K562 (cell line): Measurements from ENCODE around the gene PRDM10. TPM values are rescaled to one million over a fixed set of nuclear protein-coding genes. Genes with fewer than 3 reads are reported as not detected.

ENCODE experiments used
- ATAC-seq: fragments of 200-7000 bp; cut with Tn5 transposase; 3 replicates; pipeline ENCODE4 v1.9.1; 2020; ENCODE audit warnings: moderate library complexity
- BruUV-seq: library from RNA; stranded (reverse); fragments of 400-500 nt; replicated peaks from 2 replicates; lab custom pipeline; 2021; lab: Mats Ljungman, UMichigan
- CTCF ChIA-PET: fragments of 300-600 bp; formaldehyde crosslinking; extraction: SDS; loops from one replicate; lab custom pipeline; 2021; ENCODE audit warnings: low intra/inter-chr PET ratio; lab: Yijun Ruan, JAX
- POLR2A ChIA-PET: fragments of 300-600, 350-650 bp; sonication (Branson Sonifier 250); formaldehyde crosslinking; extraction: SDS; loops from one replicate; lab custom pipeline; 2021; ENCODE audit warnings: antibody characterized with exemption, inconsistent platforms; lab: Yijun Ruan, JAX
- DNase-seq, 4 experiments: peaks; one replicate each; pipeline versions ENCODE4 v3.0.0 to v3.0.0-alpha.2; 2011 to 2018; ENCODE audit warnings: low spot score in 3 of 4, mixed read lengths in 3 of 4; ENCODE audit errors: extremely low read depth in 1 of 4
- FAIRE-seq: peaks from 2 replicates; lab custom pipeline; 2011; peaks lifted over from hg19 to GRCh38; lab: Jason Lieb, UNC
- H2AFZ ChIP-seq: 2 replicates; pipeline ENCODE4 v1.6.0; 2011; ENCODE audit warnings: low read depth, low read length, control low read depth, inconsistent platforms
- H3K27ac ChIP-seq: fragments of 200-600 bp; 3 replicates; pipeline ENCODE4 v1.8.0; 2011; ENCODE audit warnings: low read depth, mild to moderate bottlenecking, control low read depth, inconsistent platforms, low read length, moderate library complexity, mixed read lengths; ENCODE audit errors: extremely low read depth
- H3K27me3 ChIP-seq, 2 experiments: fragments of 300-600 bp in 1 of 2; 2 replicates in 1 of 2; 3 replicates in 1 of 2; pipeline versions ENCODE4 v1.6.0 to v1.8.0; 2011; ENCODE audit warnings: inconsistent platforms in 2 of 2, low read length in 2 of 2, mild to moderate bottlenecking in 1 of 2, mixed read lengths in 1 of 2, moderate library complexity in 1 of 2; ENCODE audit not compliant: control insufficient read depth in 2 of 2, insufficient read depth in 2 of 2
- H3K36me3 ChIP-seq: fragments of 300-600 bp; 3 replicates; pipeline ENCODE4 v1.8.0; 2011; ENCODE audit warnings: mild to moderate bottlenecking, low read length, inconsistent platforms; ENCODE audit not compliant: control insufficient read depth, insufficient read depth
- H3K4me1 ChIP-seq, 2 experiments: fragments of 200-600 bp in 1 of 2; replicated peaks in 1 of 2; 2 replicates in 1 of 2; 3 replicates in 1 of 2; pipeline versions ENCODE4 v1.5.1 to v1.8.0; 2011; ENCODE audit warnings: inconsistent platforms in 2 of 2, low read length in 2 of 2, mild to moderate bottlenecking in 1 of 2, mixed read lengths in 1 of 2, moderate library complexity in 1 of 2; ENCODE audit not compliant: control insufficient read depth in 2 of 2, insufficient read depth in 2 of 2
- H3K4me2 ChIP-seq: 2 replicates; pipeline ENCODE4 v1.6.1; 2011; ENCODE audit warnings: low read length, control low read depth, inconsistent platforms, mixed read lengths; ENCODE audit not compliant: insufficient read depth
- H3K4me3 ChIP-seq: fragments of 200-600 bp; sonication (generic), shearing (Covaris generic); 2 replicates; pipeline ENCODE4 v1.5.1; 2016; ENCODE audit warnings: control low read depth, inconsistent platforms
- H3K79me2 ChIP-seq: fragments of 200-600 bp; 3 replicates; pipeline ENCODE4 v1.8.0; 2011; ENCODE audit warnings: low read length, inconsistent platforms; ENCODE audit not compliant: control insufficient read depth, insufficient read depth
- H3K9ac ChIP-seq, 2 experiments: 2 replicates each; pipeline versions ENCODE4 v1.6.0 to v1.6.1; 2011; ENCODE audit warnings: low read depth in 2 of 2, low read length in 2 of 2, control low read depth in 1 of 2, inconsistent platforms in 1 of 2, mild to moderate bottlenecking in 1 of 2, mixed read lengths in 1 of 2; ENCODE audit not compliant: insufficient read depth in 1 of 2
- H3K9me1 ChIP-seq: one replicate; pipeline ENCODE4 v1.6.0; 2011; ENCODE audit warnings: inconsistent platforms, mild to moderate bottlenecking, low read length, moderate library complexity; ENCODE audit not compliant: control insufficient read depth, insufficient read depth
- H3K9me3 ChIP-seq: replicated peaks from 2 replicates; pipeline ENCODE4 v1.5.1; 2011; ENCODE audit warnings: low read depth, low read length, inconsistent platforms; ENCODE audit not compliant: control insufficient read depth, insufficient read depth
- H4K20me1 ChIP-seq: replicated peaks from 2 replicates; pipeline ENCODE4 v1.6.1; 2011; ENCODE audit warnings: low read length, inconsistent platforms, mixed read lengths; ENCODE audit not compliant: control insufficient read depth, insufficient read depth
- BHLHE40 ChIP-seq: IDR thresholded peaks from 2 replicates; pipeline ENCODE4 v1.6.1; 2011; ENCODE audit warnings: low read length, improper control_type of control experiment
- ELF2 ChIP-seq: fragments of 250-450 bp; sonication (Bioruptor Pico); IDR thresholded peaks from 2 replicates; pipeline ENCODE4 v1.5.0; 2021; ENCODE audit warnings: mild to moderate bottlenecking
- IFI16 ChIP-seq: fragments of 250-450 bp; sonication (Bioruptor Pico); IDR thresholded peaks from 2 replicates; pipeline ENCODE4 v2.1.2; 2022; ENCODE audit warnings: mild to moderate bottlenecking, inconsistent platforms
- LARP7 ChIP-seq: fragments of 450-650 bp; IDR thresholded peaks from 2 replicates; pipeline ENCODE4 v1.6.1; 2016
- LCOR ChIP-seq: sonication (generic); formaldehyde crosslinking; IDR thresholded peaks from 2 replicates; pipeline ENCODE4 v1.8.0; 2022; ENCODE audit warnings: mild to moderate bottlenecking, missing genetic modification reagents
- PPARD ChIP-seq: fragments of 250-450 bp; sonication (Bioruptor Pico); IDR thresholded peaks from 2 replicates; pipeline ENCODE4 v1.8.0; 2022; ENCODE audit warnings: inconsistent platforms, mild to moderate bottlenecking, moderate library complexity
- RBM17 ChIP-seq: fragments of 200-400 bp; formaldehyde crosslinking; IDR thresholded peaks from 2 replicates; pipeline ENCODE4 v1.6.1; 2017; ENCODE audit warnings: low read depth, mild to moderate bottlenecking, low read length, borderline replicate concordance
- SMC3 ChIP-seq: conservative IDR thresholded peaks from 2 replicates; pipeline ENCODE4 v1.6.1; 2011; ENCODE audit warnings: low read depth, low read length, improper control_type of control experiment; ENCODE audit not compliant: insufficient read depth
- SNIP1 ChIP-seq: fragments of 450-650 bp; IDR thresholded peaks from 2 replicates; pipeline ENCODE4 v1.7.1; 2017; ENCODE audit warnings: low read depth, mild to moderate bottlenecking
- THRAP3 ChIP-seq: fragments of 450-650 bp; IDR thresholded peaks from 2 replicates; pipeline ENCODE4 v1.6.1; 2016; ENCODE audit warnings: mild to moderate bottlenecking, inconsistent platforms, borderline replicate concordance
- TRIM28 ChIP-seq: fragments of 450-650 bp; IDR thresholded peaks from 2 replicates; pipeline ENCODE4 v1.6.1; 2017
- ZFP1 ChIP-seq: fragments of 450-650 bp; formaldehyde crosslinking; IDR thresholded peaks from 2 replicates; pipeline ENCODE4 v1.4.0; 2020; ENCODE audit warnings: mild to moderate bottlenecking, mixed read lengths
- ZKSCAN3 ChIP-seq: fragments of 250-450 bp; sonication (Bioruptor Pico); IDR thresholded peaks from 2 replicates; pipeline ENCODE4 v1.4.0; 2020
- ZNF668 ChIP-seq: fragments of 250-450 bp; sonication (Bioruptor Pico); IDR thresholded peaks from 2 replicates; pipeline ENCODE4 v1.8.0; 2022; ENCODE audit warnings: mild to moderate bottlenecking, inconsistent platforms
- ZNF764 ChIP-seq: fragments of 250-450 bp; sonication (Bioruptor Pico); IDR thresholded peaks from 2 replicates; pipeline ENCODE4 v1.4.0; 2020; ENCODE audit warnings: low read depth, mild to moderate bottlenecking, moderate library complexity
- ZNF780A ChIP-seq: fragments of 250-450 bp; sonication (Bioruptor Pico); IDR thresholded peaks from 2 replicates; pipeline ENCODE4 v1.5.0; 2021; ENCODE audit warnings: mild to moderate bottlenecking
- WGBS: fragments of 100-300 bp; shearing (Covaris generic); methylation state at CpG from one replicate; pipeline ENCODE4 v1.1.6; 2016; ENCODE audit warnings: low coverage, mixed read lengths; ENCODE audit not compliant: insufficient coverage; ENCODE audit errors: missing lambda C conversion rate; 5-methylcytosine and 5-hydroxymethylcytosine counted together
- in situ Hi-C: fragments of 300-500 bp; cut with MboI; formaldehyde crosslinking; loops from 4 replicates; pipeline ENCODE4 v1.15.0; 2018; ENCODE audit warnings: inconsistent platforms, mixed read lengths
- intact Hi-C: fragments of 100-400 bp; cut with micrococcal nuclease; formaldehyde crosslinking; loops from 2 replicates; pipeline ENCODE4 v1.14.2; 2022
- polyA plus RNA-seq, 8 experiments: library from polyadenylated mRNA; depleted of rRNA in 4 of 8; stranded (reverse) in 5 of 8; unstranded in 3 of 8; fragments of >200 nt; fragmentation: Nextera tagmentation in 2 of 8; fragmentation: Illumina TruSeq in 1 of 8; extraction: Ambion mirVana in 2 of 8; extraction: Trizol in 1 of 8; gene quantifications; 2 replicates each; pipeline versions ENCODE4 v1.2.1 to v1.2.3, GENCODE V29; 2011 to 2014; ENCODE audit warnings: inconsistent platforms in 1 of 8, missing spikeins in 1 of 8
- total RNA-seq, 7 experiments: library from RNA; depleted of rRNA in 6 of 7; stranded (reverse); fragments of >200 nt in 6 of 7; fragmentation: Illumina TruSeq in 2 of 7; extraction: Trizol in 2 of 7; gene quantifications; 2 replicates each; pipeline versions ENCODE4 v1.2.1 to v1.2.3, GENCODE V29; 2011 to 2021; ENCODE audit warnings: low replicate concordance in 1 of 7
- TF ChIP-seq, protein P1 (sequence below), 3 experiments: IDR thresholded peaks in 2 of 3; conservative IDR thresholded peaks in 1 of 3; 2 replicates each; pipeline ENCODE4 v1.5.1; 2011 to 2012; ENCODE audit warnings: low read length in 3 of 3, mild to moderate bottlenecking in 3 of 3, control low read depth in 2 of 3, improper control_type of control experiment in 1 of 3, inconsistent platforms in 1 of 3, low read depth in 1 of 3, mixed read lengths in 1 of 3, moderate library complexity in 1 of 3; ENCODE audit not compliant: insufficient read depth in 2 of 3
- TF ChIP-seq, protein P2 (sequence below): fragments of 250-450 bp; sonication (Bioruptor Pico); IDR thresholded peaks from 2 replicates; pipeline ENCODE4 v1.8.0; 2021; ENCODE audit warnings: mild to moderate bottlenecking, moderate library complexity

Gene PRDM10
- total and polyA plus RNA-seq, 9 of the 15 experiments (the other 6 are each of a cell fraction or from before 2014, with no cell fraction given) = 0.89 to 9.3 (median 4.5) TPM

DNA sequence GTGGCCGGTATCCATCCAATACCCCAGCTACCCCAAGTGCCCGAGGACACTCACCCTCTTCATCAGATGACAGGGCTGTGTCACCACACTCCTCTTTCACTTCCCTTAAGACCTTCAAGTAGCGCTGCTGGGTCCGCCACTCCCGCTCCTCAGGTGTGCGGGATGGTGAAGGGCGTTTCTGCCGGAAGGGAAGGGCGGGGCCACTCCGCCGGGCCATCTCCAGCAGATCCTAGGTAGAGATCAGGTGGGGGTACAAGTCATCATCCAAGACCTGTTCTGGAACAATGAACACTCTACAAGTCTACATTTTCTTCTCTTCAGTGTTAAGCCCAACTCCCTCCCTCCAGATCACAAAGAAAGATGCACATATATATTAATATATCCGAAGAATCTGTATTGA, 117.3 kb downstream of the PRDM10 start (continued):
- TF ChIP-seq SNIP1 (no peak), THRAP3 (no peak), ZNF764 (CRISPR knock-in tag) (no peak), LARP7 (no peak)

DNA sequence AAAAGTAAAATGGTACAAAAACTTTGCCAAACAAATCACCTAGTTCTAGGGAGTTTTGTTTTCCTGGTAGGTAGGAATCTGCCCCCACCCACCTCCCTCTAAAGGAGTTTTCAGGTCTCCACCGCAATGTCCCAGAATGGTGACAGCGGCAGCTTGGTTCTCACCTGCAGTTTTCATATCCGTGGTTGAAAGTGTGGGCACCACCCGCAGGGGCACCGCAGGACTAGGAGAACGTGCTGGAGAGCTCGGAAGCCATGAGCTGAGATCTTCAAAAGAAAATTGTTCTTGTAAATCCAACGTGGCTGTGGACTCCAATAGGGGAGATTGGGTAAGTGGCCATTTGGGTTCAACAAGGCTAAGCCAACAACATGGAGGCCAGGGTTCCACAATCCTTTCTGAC, 118.1 kb downstream of the PRDM10 start:
- ChIA-PET POLR2A (interaction anchor here (1.2 kb wide), 1 partner anchor 8 kb away, joined by 3 read pairs; no protein-coding TSS in a partner anchor), CTCF (no interaction called here)
- H3K27ac ChIP-seq = no peak overlapping the region
- no peaks in the 10 kb centered on the region for H3K27me3 ChIP-seq
- TF ChIP-seq LCOR (CRISPR knock-in tag) = no peak
- no peak for TF ChIP-seq BHLHE40
- TF ChIP-seq RBM17 = no peak
- TF ChIP-seq, protein P1, sequence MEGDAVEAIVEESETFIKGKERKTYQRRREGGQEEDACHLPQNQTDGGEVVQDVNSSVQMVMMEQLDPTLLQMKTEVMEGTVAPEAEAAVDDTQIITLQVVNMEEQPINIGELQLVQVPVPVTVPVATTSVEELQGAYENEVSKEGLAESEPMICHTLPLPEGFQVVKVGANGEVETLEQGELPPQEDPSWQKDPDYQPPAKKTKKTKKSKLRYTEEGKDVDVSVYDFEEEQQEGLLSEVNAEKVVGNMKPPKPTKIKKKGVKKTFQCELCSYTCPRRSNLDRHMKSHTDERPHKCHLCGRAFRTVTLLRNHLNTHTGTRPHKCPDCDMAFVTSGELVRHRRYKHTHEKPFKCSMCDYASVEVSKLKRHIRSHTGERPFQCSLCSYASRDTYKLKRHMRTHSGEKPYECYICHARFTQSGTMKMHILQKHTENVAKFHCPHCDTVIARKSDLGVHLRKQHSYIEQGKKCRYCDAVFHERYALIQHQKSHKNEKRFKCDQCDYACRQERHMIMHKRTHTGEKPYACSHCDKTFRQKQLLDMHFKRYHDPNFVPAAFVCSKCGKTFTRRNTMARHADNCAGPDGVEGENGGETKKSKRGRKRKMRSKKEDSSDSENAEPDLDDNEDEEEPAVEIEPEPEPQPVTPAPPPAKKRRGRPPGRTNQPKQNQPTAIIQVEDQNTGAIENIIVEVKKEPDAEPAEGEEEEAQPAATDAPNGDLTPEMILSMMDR (IDR thresholded peaks at IDR 0.05 in 2 of 3, conservative IDR thresholded peaks at IDR 0.05 in 1 of 3; ENCODE audit: insufficient read depth in 2 of 3, low read depth in 1 of 3, low read length in 3 of 3) = no peak
- no peak for TF ChIP-seq ZFP1 (CRISPR knock-in tag)
- TF ChIP-seq, protein P2, sequence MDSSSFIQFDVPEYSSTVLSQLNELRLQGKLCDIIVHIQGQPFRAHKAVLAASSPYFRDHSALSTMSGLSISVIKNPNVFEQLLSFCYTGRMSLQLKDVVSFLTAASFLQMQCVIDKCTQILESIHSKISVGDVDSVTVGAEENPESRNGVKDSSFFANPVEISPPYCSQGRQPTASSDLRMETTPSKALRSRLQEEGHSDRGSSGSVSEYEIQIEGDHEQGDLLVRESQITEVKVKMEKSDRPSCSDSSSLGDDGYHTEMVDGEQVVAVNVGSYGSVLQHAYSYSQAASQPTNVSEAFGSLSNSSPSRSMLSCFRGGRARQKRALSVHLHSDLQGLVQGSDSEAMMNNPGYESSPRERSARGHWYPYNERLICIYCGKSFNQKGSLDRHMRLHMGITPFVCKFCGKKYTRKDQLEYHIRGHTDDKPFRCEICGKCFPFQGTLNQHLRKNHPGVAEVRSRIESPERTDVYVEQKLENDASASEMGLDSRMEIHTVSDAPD = no peak
- TF ChIP-seq THRAP3 = no peak
- TF ChIP-seq ZKSCAN3 (CRISPR knock-in tag) = no peak
- no peak for TF ChIP-seq ZNF780A (CRISPR knock-in tag)
- TF ChIP-seq SMC3 = no peak
- no peak for TF ChIP-seq PPARD (CRISPR knock-in tag)
- TF ChIP-seq TRIM28 = no peak
- TF ChIP-seq ZNF668 (CRISPR knock-in tag) = no peak
- TF ChIP-seq IFI16 = no peak
- no peak for TF ChIP-seq ELF2
- no peaks in the 10 kb centered on the region for H3K9me1 ChIP-seq
- H3K9me3 ChIP-seq = no peaks in the 10 kb centered on the region
- ATAC-seq = no peak
- H3K79me2 ChIP-seq = no peaks in the 10 kb centered on the region
- no peak overlapping the region for H3K9ac ChIP-seq
- H2AFZ ChIP-seq = no peak overlapping the region
- 91% methylated on average over 8 of the region's 8 CpGs for WGBS
- no peaks in the 10 kb centered on the region for H4K20me1 ChIP-seq
- no peak overlapping the region for H3K4me2 ChIP-seq
- FAIRE-seq = no peak
- H3K4me1 ChIP-seq = no peaks in the 10 kb centered on the region
- no TSS peak for BruUV-seq
- H3K36me3 ChIP-seq = peaks cover 98% of the 10 kb centered on the region
- in situ Hi-C loops (no loop called here), intact Hi-C loops (no loop called here)
- DNase-seq = no peak
- H3K4me3 ChIP-seq = no peak overlapping the region
